HL-60 (cell line): Measurements from ENCODE around the gene EXOC4.

Experiments used
- GABPA ChIP-seq: IDR thresholded peaks from 2 replicates; pipeline ENCODE4 v1.6.1; 2012; ENCODE audit warnings: low read depth
- POLR2AphosphoS5 ChIP-seq: IDR thresholded peaks from 2 replicates; pipeline ENCODE4 v1.6.1; 2012; ENCODE audit warnings: low read depth
- REST ChIP-seq: IDR thresholded peaks from 2 replicates; pipeline ENCODE4 v1.6.1; 2012; ENCODE audit warnings: low read depth; ENCODE audit not compliant: insufficient replicate concordance
- TF ChIP-seq, protein P1 (sequence below): IDR thresholded peaks from one replicate; pipeline ENCODE4 v1.5.1; 2011; ENCODE audit warnings: low read length, control low read depth, inconsistent platforms; ENCODE audit not compliant: insufficient read depth

DNA sequence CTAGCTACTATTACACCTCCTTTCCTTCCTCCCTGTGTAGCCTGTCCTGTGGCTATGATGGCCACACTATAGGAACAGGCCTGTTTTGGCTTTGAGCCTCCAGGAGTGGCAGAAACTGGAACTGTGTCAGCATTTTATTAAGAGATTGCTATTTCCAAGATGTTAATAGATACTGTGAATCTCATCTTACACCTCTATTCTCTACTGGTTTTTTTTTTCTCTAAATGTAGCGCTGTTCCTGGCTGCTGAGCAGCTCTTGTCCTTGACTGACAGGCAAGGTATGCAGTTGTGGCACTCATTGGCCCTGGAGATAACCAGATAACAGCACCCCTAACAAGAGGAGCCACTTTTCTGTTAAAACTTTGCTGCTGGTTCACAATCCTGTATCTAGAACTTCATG, 119.5 kb downstream of the EXOC4 start:
- TF ChIP-seq REST (no peak), POLR2AphosphoS5 (no peak), GABPA (no peak)
- TF ChIP-seq, protein P1, sequence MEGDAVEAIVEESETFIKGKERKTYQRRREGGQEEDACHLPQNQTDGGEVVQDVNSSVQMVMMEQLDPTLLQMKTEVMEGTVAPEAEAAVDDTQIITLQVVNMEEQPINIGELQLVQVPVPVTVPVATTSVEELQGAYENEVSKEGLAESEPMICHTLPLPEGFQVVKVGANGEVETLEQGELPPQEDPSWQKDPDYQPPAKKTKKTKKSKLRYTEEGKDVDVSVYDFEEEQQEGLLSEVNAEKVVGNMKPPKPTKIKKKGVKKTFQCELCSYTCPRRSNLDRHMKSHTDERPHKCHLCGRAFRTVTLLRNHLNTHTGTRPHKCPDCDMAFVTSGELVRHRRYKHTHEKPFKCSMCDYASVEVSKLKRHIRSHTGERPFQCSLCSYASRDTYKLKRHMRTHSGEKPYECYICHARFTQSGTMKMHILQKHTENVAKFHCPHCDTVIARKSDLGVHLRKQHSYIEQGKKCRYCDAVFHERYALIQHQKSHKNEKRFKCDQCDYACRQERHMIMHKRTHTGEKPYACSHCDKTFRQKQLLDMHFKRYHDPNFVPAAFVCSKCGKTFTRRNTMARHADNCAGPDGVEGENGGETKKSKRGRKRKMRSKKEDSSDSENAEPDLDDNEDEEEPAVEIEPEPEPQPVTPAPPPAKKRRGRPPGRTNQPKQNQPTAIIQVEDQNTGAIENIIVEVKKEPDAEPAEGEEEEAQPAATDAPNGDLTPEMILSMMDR = no peak
